Right lobe of liver (tissue), 6 donors: ENCODE data around the gene PACS2. TPM values are rescaled to one million over a fixed set of nuclear protein-coding genes. Genes with fewer than 3 reads are reported as not detected.

ENCODE experiments used
- ATAC-seq, 4 donors: fragments of 200-7000 bp; cut with Tn5 transposase; one replicate each; pipeline ENCODE4 v1.9.1; 2020; ENCODE audit warnings: mild to moderate bottlenecking in 4 of 4, moderate library complexity in 4 of 4
- DNase-seq, 3 donors: peaks; one replicate each; pipeline ENCODE4 v3.0.0-alpha.2; 2020
- H3K27ac ChIP-seq, 3 donors: fragments of 200-600 bp; one replicate each; pipeline ENCODE4 v1.8.0; 2022
- H3K27me3 ChIP-seq, 2 donors: fragments of 200-600 bp; one replicate each; pipeline ENCODE4 v1.8.0; 2022
- H3K36me3 ChIP-seq, 4 donors: fragments of 200-600 bp; sonication (generic) in 1 of 4; one replicate each; pipeline versions ENCODE4 v1.5.1 to v1.8.0; 2017 to 2022; ENCODE audit warnings: control low read depth in 1 of 4
- H3K4me1 ChIP-seq, 4 donors: fragments of 200-600 bp; sonication (generic) in 1 of 4; one replicate each; pipeline versions ENCODE4 v1.5.1 to v1.8.0; 2017 to 2022; ENCODE audit warnings: control low read depth in 1 of 4
- H3K4me3 ChIP-seq, 3 donors: fragments of 200-600 bp; one replicate each; pipeline ENCODE4 v1.8.0; 2022
- H3K9me3 ChIP-seq, 4 donors: fragments of 200-600 bp; sonication (generic) in 1 of 4; one replicate each; pipeline versions ENCODE4 v1.5.1 to v1.8.0; 2017 to 2022; ENCODE audit warnings: control low read depth in 1 of 4
- CTCF ChIP-seq, 4 donors: fragments of 200-600 bp in 3 of 4; fragments of 450-650 bp in 1 of 4; IDR thresholded peaks; one replicate each; pipeline versions ENCODE4 v1.5.1 to v1.8.0; 2016 to 2022; ENCODE audit warnings: antibody characterized with exemption in 4 of 4, mild to moderate bottlenecking in 2 of 4
- POLR2A ChIP-seq: fragments of 450-650 bp; IDR thresholded peaks from one replicate; pipeline ENCODE4 v1.6.1; 2017; ENCODE audit warnings: antibody characterized with exemption, mild to moderate bottlenecking
- WGBS: methylation state at CpG from one replicate; pipeline ENCODE4 v1.1.6; 2018; ENCODE audit warnings: low coverage, low lambda C conversion rate; ENCODE audit not compliant: insufficient coverage; ENCODE audit errors: missing lambda C conversion rate; 5-methylcytosine and 5-hydroxymethylcytosine counted together
- intact Hi-C, 2 donors: fragments of 100-400 bp; cut with DNase I; formaldehyde crosslinking; loops; one replicate each; pipeline versions ENCODE4 v1.11.2 to v1.14.1; 2022
- total RNA-seq, 6 experiments: library from RNA; depleted of rRNA in 2 of 6; stranded (reverse); fragments of >200 nt in 2 of 6; fragmentation: NEBNext Ultra II Directional in 3 of 6; extraction: Animal tissue kit (Norgen Biotek cat#: 25700) in 3 of 6; gene quantifications; one replicate each; pipeline versions ENCODE4 v1.1.0 to v1.2.4, GENCODE V29; 2016 to 2023
- donor health status: DM: no; HTN: yes; CAD: no.
- donor health status: DM: no; HTN: no; CAD: no.
- donor health status: DM: no; HTN: no; CAD: no.
- donor health status: DM: no; HTN: yes; CAD: no.
- donor health status: DM: no; HTN: yes; CAD: no.

The PACS2 gene
- total RNA-seq, 6 experiments from 2014 or later: 19.8 to 26.7 (median 21.5) TPM

- peaks cover 0 to 6% (median 0%) of the 10 kb centered on the region in 4 donors for H3K4me1 ChIP-seq
- intact Hi-C loops: no loop called here
- ATAC-seq: no peak
Measured at GRCh38 chr14:105399466-105399775, 84.9 kb downstream of the PACS2 start.

GRCh38 chr14:105400016-105400415 lies 85.5 kb downstream of the PACS2 start:
- no peak for ATAC-seq
- Histone ChIP-seq H3K9me3 (no peaks in the 10 kb centered on the region), H3K27ac (no peak overlapping the region), H3K27me3 (no peaks in the 10 kb centered on the region), H3K4me1 (peaks cover 0 to 6% (median 0%) of the 10 kb centered on the region in 4 donors), H3K36me3 (peaks cover 0 to 3% (median 0%) of the 10 kb centered on the region in 4 donors), H3K4me3 (no peak overlapping the region)
- no peak for TF ChIP-seq CTCF (IDR thresholded peaks at IDR 0.05)
- no peak for TF ChIP-seq POLR2A
- 100% methylated on average over 1 of the region's 9 CpGs for WGBS
- intact Hi-C loops: no loop called here
- DNase-seq: no peak

More at GRCh38 chr14:105399466-105399775, 84.9 kb downstream of the PACS2 start:
- DNase-seq: peak in 2 of 3 donors; percentile 20 to 54
- TF ChIP-seq CTCF (IDR thresholded peaks at IDR 0.05): no peak
- TF ChIP-seq POLR2A: no peak
- Histone ChIP-seq H3K36me3 (peaks cover 0 to 3% (median 0%) of the 10 kb centered on the region in 4 donors), H3K27me3 (no peaks in the 10 kb centered on the region), H3K4me3 (peak overlapping the region in 2 of 3 donors; percentile 71 to 94), H3K27ac (no peak overlapping the region), H3K9me3 (no peaks in the 10 kb centered on the region)
- WGBS: 81% methylated on average over 3 of the region's 8 CpGs

GRCh38 chr14:105401699-105402098 lies 87.2 kb downstream of the PACS2 start:
- H3K36me3 ChIP-seq: peaks cover 0 to 3% (median 0%) of the 10 kb centered on the region in 4 donors
- H3K27ac ChIP-seq: no peak overlapping the region
- no peak for TF ChIP-seq CTCF (IDR thresholded peaks at IDR 0.05)
- no peak for TF ChIP-seq POLR2A
- WGBS: 90% methylated on average over 2 of the region's 9 CpGs
- peaks cover 0 to 6% (median 0%) of the 10 kb centered on the region in 4 donors for H3K4me1 ChIP-seq
- H3K27me3 ChIP-seq: no peaks in the 10 kb centered on the region
- H3K9me3 ChIP-seq: no peaks in the 10 kb centered on the region
- intact Hi-C loops: no loop called here
- no peak overlapping the region for H3K4me3 ChIP-seq
- DNase-seq (no peak), ATAC-seq (no peak)

GRCh38 chr14:105408592-105408991 lies 94.0 kb downstream of the PACS2 start:
- intact Hi-C loops: no loop called here
- ATAC-seq (no peak), DNase-seq (no peak)
- H3K4me1 ChIP-seq: peaks cover 0 to 10% (median 0%) of the 10 kb centered on the region in 4 donors
- no peak overlapping the region for H3K27ac ChIP-seq
- H3K4me3 ChIP-seq: no peak overlapping the region
- H3K9me3 ChIP-seq: no peaks in the 10 kb centered on the region
- TF ChIP-seq CTCF (IDR thresholded peaks at IDR 0.05): no peak
- TF ChIP-seq POLR2A: no peak
- 83% methylated on average over 13 of the region's 13 CpGs for WGBS
- H3K36me3 ChIP-seq: no peaks in the 10 kb centered on the region
- H3K27me3 ChIP-seq: no peaks in the 10 kb centered on the region

GRCh38 chr14:105409364-105409763 lies 94.8 kb downstream of the PACS2 start:
- DNase-seq (no peak), ATAC-seq (no peak)
- no peaks in the 10 kb centered on the region for H3K36me3 ChIP-seq
- H3K4me3 ChIP-seq: no peak overlapping the region
- intact Hi-C loops: no loop called here
- no peak overlapping the region for H3K27ac ChIP-seq
- peaks cover 0 to 10% (median 0%) of the 10 kb centered on the region in 4 donors for H3K4me1 ChIP-seq
- no peaks in the 10 kb centered on the region for H3K27me3 ChIP-seq
- TF ChIP-seq POLR2A (no peak), CTCF (IDR thresholded peaks at IDR 0.05) (no peak)
- 58% methylated on average over 2 of the region's 3 CpGs for WGBS
- H3K9me3 ChIP-seq: no peaks in the 10 kb centered on the region
